Breast epithelium (tissue), 3 donors: Measurements from ENCODE around the gene ANKIB1.

Source experiments
- CTCF ChIP-seq, 3 donors: fragments of 450-650 bp; IDR thresholded peaks; one replicate each; pipeline ENCODE4 v1.5.1; 2016 to 2017; ENCODE audit warnings: antibody characterized with exemption in 3 of 3, mild to moderate bottlenecking in 3 of 3, moderate library complexity in 3 of 3
- POLR2A ChIP-seq: fragments of 450-650 bp; IDR thresholded peaks from one replicate; pipeline ENCODE4 v1.6.1; 2016; ENCODE audit warnings: antibody characterized with exemption, mild to moderate bottlenecking, moderate library complexity
- POLR2AphosphoS5 ChIP-seq, 3 donors: sonication (generic); formaldehyde crosslinking; IDR thresholded peaks; one replicate each; pipeline ENCODE4 v1.6.1; 2017; ENCODE audit warnings: antibody characterized with exemption in 3 of 3

- TF ChIP-seq CTCF (IDR thresholded peaks at IDR 0.05) (no peak), POLR2AphosphoS5 (IDR thresholded peaks at IDR 0.05) (no peak), POLR2A (no peak)
These were observed 176.1 kb downstream of the ANKIB1 start for GRCh38 chr7:92421676-92422435.
